Activated CD8-positive, alpha-beta T cell treated with anti-CD3 and anti-CD28 coated beads for 36 hours (primary cell): ENCODE data around the gene SERTAD1. TPM values are rescaled to one million over a fixed set of nuclear protein-coding genes. Genes with fewer than 3 reads are reported as not detected.
A peak's percentile ranks its signal among the peaks of the same experiment; 100 is the strongest.

Experiments used
- ATAC-seq: fragments of 200-7000 bp; cut with Tn5 transposase; one replicate; pipeline ENCODE4 v1.10.0; 2021; ENCODE audit warnings: mild to moderate bottlenecking, moderate library complexity
- CTCF ChIA-PET: fragments of 350-600 bp; sonication (Branson Sonifier 250); formaldehyde crosslinking; loops from one replicate; lab custom pipeline; 2021; ENCODE audit warnings: antibody characterized with exemption; lab: Charles Lee
- POLR2A ChIA-PET: fragments of 350-600 bp; sonication (Branson Sonifier 250); formaldehyde crosslinking; loops from one replicate; lab custom pipeline; 2021; ENCODE audit warnings: antibody characterized with exemption; lab: Charles Lee
- DNase-seq: peaks from one replicate; pipeline ENCODE4 v3.0.0-alpha.2; 2020
- H3K27ac Mint-ChIP-seq: one replicate; pipeline ENCODE4 v1.8.0; 2021; ENCODE audit warnings: mild to moderate bottlenecking, mixed read lengths
- H3K27me3 Mint-ChIP-seq: one replicate; pipeline ENCODE4 v1.8.0; 2021; ENCODE audit warnings: mixed read lengths
- H3K36me3 Mint-ChIP-seq: one replicate; pipeline ENCODE4 v1.8.0; 2021; ENCODE audit warnings: low read depth, mixed read lengths
- H3K4me1 Mint-ChIP-seq: one replicate; pipeline ENCODE4 v1.8.0; 2021; ENCODE audit warnings: low read depth, mixed read lengths
- H3K4me3 Mint-ChIP-seq: one replicate; pipeline ENCODE4 v1.8.0; 2021; ENCODE audit warnings: mild to moderate bottlenecking, moderate library complexity, mixed read lengths
- H3K9me3 Mint-ChIP-seq: one replicate; pipeline ENCODE4 v1.8.0; 2021; ENCODE audit warnings: mixed read lengths
- intact Hi-C: fragments of 100-400 bp; cut with micrococcal nuclease; formaldehyde crosslinking; loops from one replicate; pipeline ENCODE4 v1.10.0; 2022
- total RNA-seq, 2 experiments: library from RNA; stranded (reverse); gene quantifications; one replicate each; pipeline ENCODE4 v1.2.3, GENCODE V29; 2021
- TF ChIP-seq, protein P1 (sequence below): fragments of 200-600 bp; IDR thresholded peaks from one replicate; pipeline ENCODE4 v1.8.0; 2022; ENCODE audit warnings: antibody characterized with exemption, mild to moderate bottlenecking

SERTAD1 gene
- total RNA-seq, 2 experiments from 2014 or later: 15.5 to 17.2 TPM

DNA sequence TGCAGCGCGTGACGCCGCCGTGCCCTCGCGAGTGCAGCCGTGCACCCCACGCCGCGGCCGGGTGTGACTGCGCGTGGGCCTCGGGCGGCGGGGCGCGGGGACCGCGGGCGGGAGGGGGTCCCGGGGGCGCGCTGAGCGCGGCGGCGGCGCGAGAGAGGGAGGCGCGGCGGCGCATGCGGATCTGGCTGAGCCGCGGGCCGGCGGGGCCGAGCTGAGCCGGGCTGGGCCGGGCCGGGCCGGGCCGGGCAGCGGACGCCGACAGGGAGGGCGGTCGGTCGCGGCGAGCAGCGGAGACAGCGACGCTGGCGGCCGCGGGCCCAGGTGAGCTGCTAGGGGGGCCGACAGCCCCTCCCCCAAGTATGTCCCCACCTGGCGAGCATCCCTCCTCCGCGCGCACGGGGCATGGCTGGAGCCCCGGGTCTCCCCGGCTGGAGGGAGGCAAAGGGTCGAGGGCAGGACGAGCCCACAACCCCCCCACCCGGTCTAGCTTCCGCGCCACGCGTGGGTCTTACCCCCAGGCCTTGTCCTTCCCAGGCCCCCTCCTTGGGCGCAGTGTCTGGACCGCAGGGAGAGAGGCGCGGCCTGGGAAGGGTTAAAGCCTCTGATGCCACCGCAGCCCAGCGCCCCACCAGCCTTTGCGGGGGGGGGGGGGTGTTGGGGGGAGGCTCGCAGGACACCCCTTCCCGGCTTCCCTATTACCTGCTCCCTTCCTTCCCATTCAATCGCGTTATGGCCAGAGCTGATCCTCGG is 41.4 kb upstream of the SERTAD1 start, which contains the start of gene SPTBN4:
SPTBN4 (plus strand) TSS at position 17 of the 750 bp plus-strand sequence. CDS start 5,621 bp downstream, outside the sequence.
- peak within 1 kb of the TSS; percentile 80 for H3K4me3 Mint-ChIP-seq
- peaks cover 4% of the 10 kb centered on the region for H3K36me3 Mint-ChIP-seq
- intact Hi-C loops: no loop called here
- CTCF ChIA-PET: interaction anchor here (1.0 to 4.6 kb wide), 3 partner anchors 46 to 171 kb away, joined by 3 to 26 read pairs (median 4); no protein-coding TSS in a partner anchor
- TF ChIP-seq, protein P1, sequence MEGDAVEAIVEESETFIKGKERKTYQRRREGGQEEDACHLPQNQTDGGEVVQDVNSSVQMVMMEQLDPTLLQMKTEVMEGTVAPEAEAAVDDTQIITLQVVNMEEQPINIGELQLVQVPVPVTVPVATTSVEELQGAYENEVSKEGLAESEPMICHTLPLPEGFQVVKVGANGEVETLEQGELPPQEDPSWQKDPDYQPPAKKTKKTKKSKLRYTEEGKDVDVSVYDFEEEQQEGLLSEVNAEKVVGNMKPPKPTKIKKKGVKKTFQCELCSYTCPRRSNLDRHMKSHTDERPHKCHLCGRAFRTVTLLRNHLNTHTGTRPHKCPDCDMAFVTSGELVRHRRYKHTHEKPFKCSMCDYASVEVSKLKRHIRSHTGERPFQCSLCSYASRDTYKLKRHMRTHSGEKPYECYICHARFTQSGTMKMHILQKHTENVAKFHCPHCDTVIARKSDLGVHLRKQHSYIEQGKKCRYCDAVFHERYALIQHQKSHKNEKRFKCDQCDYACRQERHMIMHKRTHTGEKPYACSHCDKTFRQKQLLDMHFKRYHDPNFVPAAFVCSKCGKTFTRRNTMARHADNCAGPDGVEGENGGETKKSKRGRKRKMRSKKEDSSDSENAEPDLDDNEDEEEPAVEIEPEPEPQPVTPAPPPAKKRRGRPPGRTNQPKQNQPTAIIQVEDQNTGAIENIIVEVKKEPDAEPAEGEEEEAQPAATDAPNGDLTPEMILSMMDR: no peak
- DNase-seq: no peak
- peak within 1 kb of the TSS; percentile 83 for H3K27ac Mint-ChIP-seq
- no peak for ATAC-seq
- H3K4me1 Mint-ChIP-seq: peaks cover 24% of the 10 kb centered on the region
- H3K27me3 Mint-ChIP-seq: peaks cover 9% of the 10 kb centered on the region
- no peaks in the 10 kb centered on the region for H3K9me3 Mint-ChIP-seq
- POLR2A ChIA-PET: interaction anchor here (0.6 to 1.0 kb wide), 3 partner anchors 65 to 162 kb away, joined by 3 read pairs; no protein-coding TSS in a partner anchor

DNA sequence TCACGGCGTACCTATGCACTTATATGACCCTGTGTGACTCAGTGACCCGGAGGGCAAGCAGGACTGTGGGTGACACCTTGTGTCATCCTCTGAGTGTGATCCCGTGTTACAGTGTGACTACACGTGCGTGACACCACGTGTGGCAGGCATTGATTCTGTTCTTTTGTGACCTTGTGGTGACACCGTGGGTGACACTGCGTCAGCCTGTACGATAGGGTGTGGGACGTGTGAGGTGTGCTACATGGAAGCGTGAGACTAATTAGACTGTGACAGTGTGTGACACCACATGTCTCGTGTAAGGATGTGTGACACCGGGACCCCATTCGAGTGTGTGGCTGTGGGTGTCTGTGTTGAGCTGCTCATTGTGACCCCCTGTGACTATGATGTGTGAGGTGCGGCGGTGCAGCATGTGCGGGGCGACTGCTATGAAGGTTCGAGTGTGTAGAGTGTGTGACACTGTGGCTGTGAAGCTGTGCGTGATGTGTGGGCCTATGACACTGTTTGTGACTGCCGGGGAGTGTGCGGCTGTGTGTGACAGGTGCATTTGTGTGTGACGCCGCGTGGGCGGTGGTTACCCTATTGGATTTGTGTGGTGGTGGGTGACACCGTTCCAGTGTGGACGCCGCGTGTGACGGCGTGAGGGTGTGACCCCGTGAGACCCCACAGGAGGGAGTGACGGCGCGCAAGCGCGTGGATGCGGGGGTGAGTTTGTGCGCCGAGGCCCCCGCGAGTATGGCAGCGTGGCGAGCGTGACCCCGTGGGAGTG is 40.6 kb upstream of the SERTAD1 start:
- POLR2A ChIA-PET: interaction anchor here (0.6 to 2.7 kb wide), 6 partner anchors 23 to 161 kb away, joined by 3 to 16 read pairs (median 3); partner anchors contain the start of genes C19orf47 and LTBP4
- peak overlapping the region; percentile 83 for H3K27ac Mint-ChIP-seq
- peak overlapping the region; percentile 80 for H3K4me3 Mint-ChIP-seq
- DNase-seq: peak; percentile 92
- peak; percentile 75 for ATAC-seq
- intact Hi-C loops: no loop called here
- peaks cover 4% of the 10 kb centered on the region for H3K36me3 Mint-ChIP-seq
- CTCF ChIA-PET: interaction anchor here (0.8 to 4.6 kb wide), 9 partner anchors 9 to 246 kb away, joined by 3 to 26 read pairs (median 4); partner anchors contain the start of genes AKT2 and SERTAD1
- peaks cover 9% of the 10 kb centered on the region for H3K27me3 Mint-ChIP-seq
- TF ChIP-seq, protein P1: no peak
- no peaks in the 10 kb centered on the region for H3K9me3 Mint-ChIP-seq
- peaks cover 24% of the 10 kb centered on the region for H3K4me1 Mint-ChIP-seq

DNA sequence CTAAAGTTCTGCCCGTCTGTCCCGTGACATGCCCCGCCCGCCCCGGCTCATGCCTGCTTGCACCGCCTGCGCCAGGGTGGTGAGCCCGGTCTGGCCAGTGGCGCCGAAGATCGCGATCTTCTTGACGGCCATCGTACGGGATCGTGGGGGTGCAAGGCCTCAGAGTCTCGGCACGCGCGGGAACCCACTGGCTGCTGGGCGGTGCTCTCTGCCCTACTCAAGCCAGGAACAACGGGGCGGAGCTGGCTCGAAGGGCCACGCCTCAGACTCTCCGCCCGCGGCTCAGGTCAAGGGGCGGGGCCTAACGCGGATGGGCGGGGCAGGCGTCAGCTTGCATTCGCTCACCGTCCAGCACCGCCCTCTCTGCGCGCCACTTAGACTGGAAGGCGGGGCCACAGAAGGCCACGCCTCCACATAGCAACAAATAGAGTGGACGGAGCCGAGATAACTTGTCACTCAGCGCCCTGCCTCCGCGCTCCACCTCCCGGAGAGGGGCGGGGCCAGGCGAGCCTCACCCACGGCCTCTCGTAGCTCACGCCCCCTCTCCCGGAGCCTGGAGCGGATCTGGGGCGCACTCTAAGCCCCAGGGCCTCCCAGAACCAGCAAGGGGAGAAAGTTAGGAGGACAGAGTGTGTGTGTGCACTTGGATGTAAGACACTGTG is 39.9 kb upstream of the SERTAD1 start, which contains the start of gene BLVRB:
BLVRB (minus strand) TSS at position 189 of the 662 bp plus-strand sequence; CDS start at position 132, 57 bp downstream.
- Mint-ChIP-seq H3K4me3 (peak within 1 kb of the TSS; percentile 80), H3K36me3 (peaks cover 4% of the 10 kb centered on the region), H3K27me3 (peaks cover 9% of the 10 kb centered on the region), H3K27ac (peak within 1 kb of the TSS; percentile 83), H3K9me3 (no peaks in the 10 kb centered on the region), H3K4me1 (peaks cover 24% of the 10 kb centered on the region)
- POLR2A ChIA-PET: interaction anchor here (0.8 to 2.7 kb wide), 6 partner anchors 22 to 135 kb away, joined by 3 to 16 read pairs (median 4); partner anchors contain the start of genes C19orf47 and LTBP4
- DNase-seq: peak; percentile 100
- CTCF ChIA-PET: interaction anchor here (0.8 to 5.3 kb wide), 23 partner anchors 9 to 246 kb away, joined by 3 to 28 read pairs (median 6); partner anchors contain the start of genes AKT2, C19orf47, PLD3 and SERTAD1
- peak; percentile 89 for ATAC-seq
- intact Hi-C loops: no loop called here
- TF ChIP-seq, protein P1: no peak

DNA sequence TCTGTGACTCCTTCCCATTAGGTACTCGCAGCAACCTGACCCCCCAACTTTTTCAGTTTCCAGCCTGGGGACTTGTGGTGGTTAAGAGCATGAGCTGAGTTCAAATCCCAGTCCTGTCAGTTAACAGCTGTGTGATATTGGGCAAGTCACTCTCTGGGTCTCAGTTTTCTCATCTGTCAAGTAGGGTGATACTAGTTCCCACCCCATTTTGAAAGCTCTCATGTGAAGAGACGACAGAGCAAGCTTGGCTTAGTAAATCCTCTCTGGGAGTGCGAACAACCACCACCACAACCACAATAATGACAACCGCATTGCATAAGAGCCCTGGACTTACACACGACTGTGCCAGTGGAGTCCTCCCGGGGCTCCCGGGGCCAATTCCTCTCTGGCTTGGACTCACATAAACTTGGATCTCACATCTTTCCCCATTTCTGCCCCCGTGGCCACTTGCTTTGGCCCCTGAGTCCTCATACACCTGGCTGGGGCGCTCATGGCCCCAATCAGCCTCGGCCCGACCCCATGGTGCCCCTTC is 39.3 kb upstream of the SERTAD1 start:
- DNase-seq (peak; percentile 67), ATAC-seq (no peak)
- peak overlapping the region; percentile 80 for H3K4me3 Mint-ChIP-seq
- peaks cover 9% of the 10 kb centered on the region for H3K27me3 Mint-ChIP-seq
- TF ChIP-seq, protein P1: no peak
- intact Hi-C loops: no loop called here
- POLR2A ChIA-PET: interaction anchor here (1.0 to 2.7 kb wide), 4 partner anchors 22 to 117 kb away, joined by 3 to 16 read pairs (median 4); partner anchors contain the start of gene C19orf47
- H3K9me3 Mint-ChIP-seq: no peaks in the 10 kb centered on the region
- CTCF ChIA-PET: interaction anchor here (0.9 to 5.3 kb wide), 34 partner anchors 8 to 181 kb away, joined by 3 to 28 read pairs (median 6); partner anchors contain the start of genes AKT2, C19orf47, PLD3 and SERTAD1
- H3K4me1 Mint-ChIP-seq: peaks cover 24% of the 10 kb centered on the region
- peaks cover 4% of the 10 kb centered on the region for H3K36me3 Mint-ChIP-seq
- H3K27ac Mint-ChIP-seq: peak overlapping the region; percentile 72
